Measurements from ENCODE around the gene SMPDL3A. TPM values are rescaled to one million over a fixed set of nuclear protein-coding genes. Genes with fewer than 3 reads are reported as not detected.

Gene SMPDL3A
- total and polyA plus RNA-seq, 2 experiments from 2014 or later, result 115 to 126 TPM

DNA sequence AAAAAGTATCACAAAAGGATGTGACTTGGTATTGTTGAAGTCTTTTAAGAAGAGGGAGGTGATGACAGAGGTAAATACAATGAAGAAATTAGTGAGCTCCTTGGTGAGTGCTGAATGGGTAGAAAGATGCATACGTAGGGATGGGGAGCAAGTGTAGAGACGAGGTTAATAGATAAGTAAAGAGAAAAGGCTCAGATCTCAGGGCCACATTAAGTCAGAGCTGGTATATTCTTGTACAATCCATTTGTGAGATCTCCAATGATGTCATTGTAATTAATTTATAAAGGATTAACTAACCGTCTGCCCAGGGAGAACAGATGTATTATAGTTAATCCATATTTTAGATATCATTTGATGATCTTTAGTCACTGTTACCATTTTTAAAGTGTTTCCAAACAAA lies 43.4 kb downstream of the SMPDL3A start:
- H4K20me1 ChIP-seq (ENCODE audit: insufficient read depth, poor library complexity, severe bottlenecking), result no peaks in the 10 kb centered on the region
- H3K9me2 ChIP-seq (replicated peaks; ENCODE audit: insufficient read depth), result no peaks in the 10 kb centered on the region
- 74% methylated on average over 3 of the region's 3 CpGs for WGBS (ENCODE audit: low lambda C conversion rate, missing lambda C conversion rate)
- no peaks in the 10 kb centered on the region for H3K9me3 ChIP-seq (ENCODE audit: low read depth)
- H3K27me3 ChIP-seq, result no peaks in the 10 kb centered on the region
- no peak overlapping the region for H3K27ac ChIP-seq
- H3K4me2 ChIP-seq, result no peak overlapping the region
- no peaks in the 10 kb centered on the region for H3K79me2 ChIP-seq
- H3K4me3 ChIP-seq, result no peak overlapping the region
- TF ChIP-seq, protein P1, sequence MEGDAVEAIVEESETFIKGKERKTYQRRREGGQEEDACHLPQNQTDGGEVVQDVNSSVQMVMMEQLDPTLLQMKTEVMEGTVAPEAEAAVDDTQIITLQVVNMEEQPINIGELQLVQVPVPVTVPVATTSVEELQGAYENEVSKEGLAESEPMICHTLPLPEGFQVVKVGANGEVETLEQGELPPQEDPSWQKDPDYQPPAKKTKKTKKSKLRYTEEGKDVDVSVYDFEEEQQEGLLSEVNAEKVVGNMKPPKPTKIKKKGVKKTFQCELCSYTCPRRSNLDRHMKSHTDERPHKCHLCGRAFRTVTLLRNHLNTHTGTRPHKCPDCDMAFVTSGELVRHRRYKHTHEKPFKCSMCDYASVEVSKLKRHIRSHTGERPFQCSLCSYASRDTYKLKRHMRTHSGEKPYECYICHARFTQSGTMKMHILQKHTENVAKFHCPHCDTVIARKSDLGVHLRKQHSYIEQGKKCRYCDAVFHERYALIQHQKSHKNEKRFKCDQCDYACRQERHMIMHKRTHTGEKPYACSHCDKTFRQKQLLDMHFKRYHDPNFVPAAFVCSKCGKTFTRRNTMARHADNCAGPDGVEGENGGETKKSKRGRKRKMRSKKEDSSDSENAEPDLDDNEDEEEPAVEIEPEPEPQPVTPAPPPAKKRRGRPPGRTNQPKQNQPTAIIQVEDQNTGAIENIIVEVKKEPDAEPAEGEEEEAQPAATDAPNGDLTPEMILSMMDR (IDR thresholded peaks at IDR 0.05; ENCODE audit: poor library complexity), result no peak
- TF ChIP-seq EZH2 (IDR thresholded peaks at IDR 0.05; ENCODE audit: borderline replicate concordance) (no peak), EZH2phosphoT487 (IDR thresholded peaks at IDR 0.05; ENCODE audit: low read depth, severe bottlenecking, unreplicated experiment) (no peak)
- H3K36me3 ChIP-seq (replicated peaks; ENCODE audit: insufficient read depth, low read depth), result no peaks in the 10 kb centered on the region
- no peak overlapping the region for H2AFZ ChIP-seq
- no peak for DNase-seq (ENCODE audit: low spot score)
- no peaks in the 10 kb centered on the region for H3K4me1 ChIP-seq (ENCODE audit: insufficient read depth)

GRCh38 chr6:122833021-122833491 lies 44.0 kb downstream of the SMPDL3A start:
- Histone ChIP-seq H4K20me1 (ENCODE audit: insufficient read depth, poor library complexity, severe bottlenecking) (no peaks in the 10 kb centered on the region), H3K27ac (no peak overlapping the region)

DNA sequence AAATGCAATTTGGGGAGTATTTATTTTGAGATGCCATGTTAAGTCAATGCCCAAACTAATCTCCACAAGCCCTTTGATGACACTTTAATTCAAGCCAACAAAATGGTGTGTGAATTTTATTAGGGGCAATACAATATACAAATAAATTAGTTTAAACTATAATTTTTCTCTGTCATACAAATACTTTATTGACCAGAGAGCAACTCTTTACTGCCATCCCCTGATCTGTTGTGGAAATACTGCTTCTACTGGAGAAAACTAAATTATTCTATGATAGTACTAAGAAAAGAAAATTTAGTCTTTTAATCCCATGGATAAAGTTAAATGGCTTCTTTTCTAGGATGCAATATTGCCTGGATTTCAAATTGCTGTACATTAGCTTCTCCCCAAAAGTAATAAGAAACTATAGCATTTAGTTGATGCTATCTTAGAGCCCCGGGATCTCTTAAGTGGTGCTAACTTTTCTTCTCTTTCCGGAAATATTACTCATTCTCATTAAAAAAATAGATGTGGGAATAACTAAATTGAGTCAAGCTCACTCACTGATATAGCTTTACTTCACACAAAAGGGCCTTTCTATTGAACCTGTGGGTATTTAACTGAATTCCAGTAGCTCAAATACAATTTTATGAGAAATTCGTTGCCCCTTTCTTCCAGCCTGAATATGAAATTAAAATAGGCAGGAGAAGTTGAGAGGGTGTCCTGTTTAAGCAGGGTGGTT lies 49.2 kb downstream of the SMPDL3A start:
- no peaks in the 10 kb centered on the region for H3K9me3 ChIP-seq (ENCODE audit: low read depth)
- no peaks in the 10 kb centered on the region for H3K79me2 ChIP-seq
- 88% methylated on average over 3 of the region's 3 CpGs for WGBS (ENCODE audit: low lambda C conversion rate, missing lambda C conversion rate)
- H3K36me3 ChIP-seq (replicated peaks; ENCODE audit: insufficient read depth, low read depth), result no peaks in the 10 kb centered on the region
- peak; percentile 32 for DNase-seq (ENCODE audit: low spot score)
- H3K27me3 ChIP-seq, result no peaks in the 10 kb centered on the region
- no peak overlapping the region for H3K4me2 ChIP-seq
- TF ChIP-seq, protein P1 (IDR thresholded peaks at IDR 0.05; ENCODE audit: poor library complexity), result peak; percentile 77
- TF ChIP-seq EZH2 (IDR thresholded peaks at IDR 0.05; ENCODE audit: borderline replicate concordance), result no peak
- H2AFZ ChIP-seq, result no peak overlapping the region
- H4K20me1 ChIP-seq (ENCODE audit: insufficient read depth, poor library complexity, severe bottlenecking), result no peaks in the 10 kb centered on the region
- H3K4me1 ChIP-seq (ENCODE audit: insufficient read depth), result no peaks in the 10 kb centered on the region
- H3K27ac ChIP-seq, result no peak overlapping the region
- no peak overlapping the region for H3K4me3 ChIP-seq
- H3K9me2 ChIP-seq (replicated peaks; ENCODE audit: insufficient read depth), result no peaks in the 10 kb centered on the region

More at GRCh38 chr6:122833021-122833491, 44.0 kb downstream of the SMPDL3A start:
- Histone ChIP-seq H3K79me2 (no peaks in the 10 kb centered on the region), H3K36me3 (replicated peaks; ENCODE audit: insufficient read depth, low read depth) (no peaks in the 10 kb centered on the region), H3K4me1 (ENCODE audit: insufficient read depth) (no peaks in the 10 kb centered on the region), H3K9me3 (ENCODE audit: low read depth) (no peaks in the 10 kb centered on the region), H3K9me2 (replicated peaks; ENCODE audit: insufficient read depth) (no peaks in the 10 kb centered on the region), H3K27me3 (no peaks in the 10 kb centered on the region), H3K4me3 (no peak overlapping the region), H3K4me2 (no peak overlapping the region), H2AFZ (no peak overlapping the region)
- WGBS (ENCODE audit: low lambda C conversion rate, missing lambda C conversion rate), result 90% methylated on average over 7 of the region's 7 CpGs
- TF ChIP-seq, protein P1 (IDR thresholded peaks at IDR 0.05; ENCODE audit: poor library complexity), result no peak
- TF ChIP-seq EZH2 (IDR thresholded peaks at IDR 0.05; ENCODE audit: borderline replicate concordance) (no peak), EZH2phosphoT487 (IDR thresholded peaks at IDR 0.05; ENCODE audit: low read depth, severe bottlenecking, unreplicated experiment) (no peak)
- DNase-seq (ENCODE audit: low spot score), result no peak
